ENCODE measurements around the gene TSSC4.
A peak's percentile ranks its signal among the peaks of the same experiment; 100 is the strongest.

Gene TSSC4

DNA sequence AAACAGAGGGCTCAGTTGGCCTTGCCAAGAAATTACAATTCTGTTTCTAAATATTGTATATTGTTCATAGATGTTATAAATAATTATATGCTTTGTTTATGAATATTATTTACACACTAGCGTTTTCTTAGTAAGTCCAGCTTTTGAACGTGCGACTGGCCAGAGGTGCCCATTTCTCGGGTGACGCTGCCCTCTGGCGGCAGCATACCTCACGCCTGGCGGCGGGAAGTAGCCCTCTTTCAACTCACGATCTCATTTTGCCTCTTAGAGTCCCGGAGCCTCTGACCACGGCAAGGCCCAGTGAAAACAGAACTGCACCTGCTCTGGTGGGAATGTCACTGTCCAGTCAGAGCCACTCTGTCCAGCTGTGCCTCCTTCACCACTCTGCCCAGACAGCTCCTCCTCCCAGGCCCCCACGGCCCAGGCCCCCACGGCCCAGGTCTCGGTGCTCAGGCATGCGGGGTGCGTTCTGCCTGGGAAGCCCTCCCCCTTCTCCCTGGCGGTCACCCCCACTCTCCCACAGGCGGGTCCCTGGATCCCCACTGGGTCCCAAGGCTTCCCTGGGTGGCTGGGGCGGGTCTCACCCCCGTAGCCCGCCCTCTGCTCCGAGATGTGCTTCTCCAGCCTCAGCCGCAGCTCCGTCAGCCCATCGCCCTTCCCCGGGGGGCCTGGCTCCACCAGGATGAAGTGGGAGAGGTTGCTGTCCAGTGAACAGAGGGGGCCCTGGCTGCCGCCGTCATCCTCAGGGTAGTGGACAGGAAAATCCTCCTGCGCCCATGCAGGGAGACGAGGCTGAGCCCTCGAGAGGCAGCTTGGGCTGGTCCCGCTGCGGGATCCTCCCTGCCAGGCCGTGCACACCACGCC is 19.3 kb downstream of the TSSC4 start:
- Histone ChIP-seq H3K27ac (ENCODE audit: extremely low read depth, low read depth, low read length) (no peak overlapping the region), H3K4me3 (ENCODE audit: low read depth, low read length) (no peak overlapping the region), H3K36me3 (ENCODE audit: control insufficient read depth in 2 of 2, insufficient read depth in 1 of 2, low read length in 2 of 2) (no peaks in the 10 kb centered on the region), H3K4me1 (ENCODE audit: control insufficient read depth, insufficient read depth, low read length) (no peaks in the 10 kb centered on the region), H3K9me3 (ENCODE audit: control insufficient read depth, insufficient read depth, low read depth, low read length) (no peaks in the 10 kb centered on the region)
- ChIA-PET POLR2A (interaction anchor here (1.1 to 2.2 kb wide), 4 partner anchors 19 to 114 kb away, joined by 3 to 19 read pairs (median 4); partner anchors contain the start of gene TSSC4), CTCF (interaction anchor here (0.6 to 11.2 kb wide), 48 partner anchors 9 to 719 kb away, joined by 3 to 297 read pairs (median 6); partner anchors contain the start of genes C11orf21, CD81, TSPAN32 and TSSC4)
- TF ChIP-seq ZNF473 (tag by site-specific recombination; IDR thresholded peaks at IDR 0.05) (no peak), ZNF654 (tag by site-specific recombination; IDR thresholded peaks at IDR 0.05; ENCODE audit: low read depth) (peak; percentile 61)
- TF ChIP-seq, protein P1, sequence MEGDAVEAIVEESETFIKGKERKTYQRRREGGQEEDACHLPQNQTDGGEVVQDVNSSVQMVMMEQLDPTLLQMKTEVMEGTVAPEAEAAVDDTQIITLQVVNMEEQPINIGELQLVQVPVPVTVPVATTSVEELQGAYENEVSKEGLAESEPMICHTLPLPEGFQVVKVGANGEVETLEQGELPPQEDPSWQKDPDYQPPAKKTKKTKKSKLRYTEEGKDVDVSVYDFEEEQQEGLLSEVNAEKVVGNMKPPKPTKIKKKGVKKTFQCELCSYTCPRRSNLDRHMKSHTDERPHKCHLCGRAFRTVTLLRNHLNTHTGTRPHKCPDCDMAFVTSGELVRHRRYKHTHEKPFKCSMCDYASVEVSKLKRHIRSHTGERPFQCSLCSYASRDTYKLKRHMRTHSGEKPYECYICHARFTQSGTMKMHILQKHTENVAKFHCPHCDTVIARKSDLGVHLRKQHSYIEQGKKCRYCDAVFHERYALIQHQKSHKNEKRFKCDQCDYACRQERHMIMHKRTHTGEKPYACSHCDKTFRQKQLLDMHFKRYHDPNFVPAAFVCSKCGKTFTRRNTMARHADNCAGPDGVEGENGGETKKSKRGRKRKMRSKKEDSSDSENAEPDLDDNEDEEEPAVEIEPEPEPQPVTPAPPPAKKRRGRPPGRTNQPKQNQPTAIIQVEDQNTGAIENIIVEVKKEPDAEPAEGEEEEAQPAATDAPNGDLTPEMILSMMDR (tag by site-specific recombination; IDR thresholded peaks at IDR 0.05) = peak; percentile 56

DNA sequence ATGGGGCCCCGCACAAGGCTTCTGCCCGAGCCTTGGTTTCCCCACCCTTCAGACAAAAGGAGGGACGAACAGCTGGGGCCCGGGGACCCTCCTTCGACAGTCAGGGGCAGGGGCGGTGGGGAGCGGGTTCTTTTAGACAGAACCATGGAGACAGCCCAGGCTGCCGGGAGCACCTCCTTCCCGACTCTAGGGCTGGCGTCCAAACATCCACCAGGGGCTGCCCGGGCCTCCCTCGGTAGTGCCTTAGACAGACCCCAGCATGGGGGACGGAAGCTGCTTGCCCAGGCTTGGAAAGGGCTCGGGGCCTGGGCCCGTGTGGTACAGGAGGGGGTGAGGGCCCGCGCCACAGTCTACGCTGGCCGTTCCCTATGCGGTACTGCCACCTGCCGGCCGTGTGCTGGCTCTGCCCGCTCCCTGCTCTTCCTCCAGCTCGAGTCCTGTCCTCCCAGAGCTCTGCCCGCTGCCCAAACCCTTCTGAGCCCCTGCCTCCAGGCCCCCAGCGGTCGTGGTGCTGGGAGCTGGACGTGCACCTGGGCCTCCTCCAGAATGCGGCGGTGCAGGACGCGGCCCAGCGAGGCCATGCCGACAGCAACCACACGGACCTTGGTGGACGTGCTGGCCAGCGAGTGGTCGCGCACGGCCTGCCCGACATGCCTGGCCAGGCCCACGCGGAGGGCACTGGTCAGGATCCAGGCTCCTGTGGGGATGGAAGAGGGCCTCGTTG is 20.1 kb downstream of the TSSC4 start:
- Histone ChIP-seq H3K9me3 (ENCODE audit: control insufficient read depth, insufficient read depth, low read depth, low read length) (no peaks in the 10 kb centered on the region), H3K4me3 (ENCODE audit: low read depth, low read length) (no peak overlapping the region), H3K36me3 (ENCODE audit: control insufficient read depth in 2 of 2, insufficient read depth in 1 of 2, low read length in 2 of 2) (no peaks in the 10 kb centered on the region), H3K27ac (ENCODE audit: extremely low read depth, low read depth, low read length) (no peak overlapping the region), H3K4me1 (ENCODE audit: control insufficient read depth, insufficient read depth, low read length) (no peaks in the 10 kb centered on the region)
- POLR2A ChIA-PET = interaction anchor here (1.1 to 2.2 kb wide), 3 partner anchors 20 to 115 kb away, joined by 4 to 19 read pairs (median 5); partner anchors contain the start of gene TSSC4
- CTCF ChIA-PET = interaction anchor here (0.6 to 11.2 kb wide), 53 partner anchors 11 to 720 kb away, joined by 3 to 297 read pairs (median 5); partner anchors contain the start of genes C11orf21, CD81, TSPAN32 and TSSC4
- TF ChIP-seq ZBTB48 (tag by site-specific recombination; IDR thresholded peaks at IDR 0.05) (peak; percentile 26; the same call in 1 of the 2 replicates), ZNF473 (tag by site-specific recombination; IDR thresholded peaks at IDR 0.05) (no peak), ZNF37A (tag by site-specific recombination; IDR thresholded peaks at IDR 0.05) (no peak), ZNF2 (tag by site-specific recombination; IDR thresholded peaks at IDR 0.05) (0 out of 2 replicates have a peak, but pooled peaks have one; percentile 38), ZNF76 (tag by site-specific recombination; IDR thresholded peaks at IDR 0.05; ENCODE audit: borderline replicate concordance, low read depth) (no peak), ZNF654 (tag by site-specific recombination; IDR thresholded peaks at IDR 0.05; ENCODE audit: low read depth) (peak; percentile 74), HOXA7 (CRISPR knock-in tag; IDR thresholded peaks at IDR 0.05; ENCODE audit: borderline replicate concordance) (no peak), ZFHX2 (tag by site-specific recombination; conservative IDR thresholded peaks at IDR 0.05) (no peak), ZNF426 (tag by site-specific recombination; IDR thresholded peaks at IDR 0.05) (no peak), GLIS1 (tag by site-specific recombination; IDR thresholded peaks at IDR 0.05) (peak; percentile 23; the same call in 1 of the 2 replicates), SCRT2 (tag by site-specific recombination; IDR thresholded peaks at IDR 0.05) (no peak), ZBTB17 (tag by site-specific recombination; IDR thresholded peaks at IDR 0.05) (0 out of 2 replicates have a peak, but pooled peaks have one; percentile 18), ZIC2 (tag by site-specific recombination; IDR thresholded peaks at IDR 0.05) (peak; percentile 10; the same call in 1 of the 2 replicates)
- TF ChIP-seq, protein P2, sequence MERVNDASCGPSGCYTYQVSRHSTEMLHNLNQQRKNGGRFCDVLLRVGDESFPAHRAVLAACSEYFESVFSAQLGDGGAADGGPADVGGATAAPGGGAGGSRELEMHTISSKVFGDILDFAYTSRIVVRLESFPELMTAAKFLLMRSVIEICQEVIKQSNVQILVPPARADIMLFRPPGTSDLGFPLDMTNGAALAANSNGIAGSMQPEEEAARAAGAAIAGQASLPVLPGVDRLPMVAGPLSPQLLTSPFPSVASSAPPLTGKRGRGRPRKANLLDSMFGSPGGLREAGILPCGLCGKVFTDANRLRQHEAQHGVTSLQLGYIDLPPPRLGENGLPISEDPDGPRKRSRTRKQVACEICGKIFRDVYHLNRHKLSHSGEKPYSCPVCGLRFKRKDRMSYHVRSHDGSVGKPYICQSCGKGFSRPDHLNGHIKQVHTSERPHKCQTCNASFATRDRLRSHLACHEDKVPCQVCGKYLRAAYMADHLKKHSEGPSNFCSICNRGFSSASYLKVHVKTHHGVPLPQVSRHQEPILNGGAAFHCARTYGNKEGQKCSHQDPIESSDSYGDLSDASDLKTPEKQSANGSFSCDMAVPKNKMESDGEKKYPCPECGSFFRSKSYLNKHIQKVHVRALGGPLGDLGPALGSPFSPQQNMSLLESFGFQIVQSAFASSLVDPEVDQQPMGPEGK (tag by site-specific recombination; IDR thresholded peaks at IDR 0.05) = peak; percentile 50; the same call in 1 of the 2 replicates
- TF ChIP-seq, protein P3, sequence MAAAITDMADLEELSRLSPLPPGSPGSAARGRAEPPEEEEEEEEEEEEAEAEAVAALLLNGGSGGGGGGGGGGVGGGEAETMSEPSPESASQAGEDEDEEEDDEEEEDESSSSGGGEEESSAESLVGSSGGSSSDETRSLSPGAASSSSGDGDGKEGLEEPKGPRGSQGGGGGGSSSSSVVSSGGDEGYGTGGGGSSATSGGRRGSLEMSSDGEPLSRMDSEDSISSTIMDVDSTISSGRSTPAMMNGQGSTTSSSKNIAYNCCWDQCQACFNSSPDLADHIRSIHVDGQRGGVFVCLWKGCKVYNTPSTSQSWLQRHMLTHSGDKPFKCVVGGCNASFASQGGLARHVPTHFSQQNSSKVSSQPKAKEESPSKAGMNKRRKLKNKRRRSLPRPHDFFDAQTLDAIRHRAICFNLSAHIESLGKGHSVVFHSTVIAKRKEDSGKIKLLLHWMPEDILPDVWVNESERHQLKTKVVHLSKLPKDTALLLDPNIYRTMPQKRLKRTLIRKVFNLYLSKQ (tag by site-specific recombination; IDR thresholded peaks at IDR 0.05; ENCODE audit: borderline replicate concordance) = no peak
- TF ChIP-seq, protein P4, sequence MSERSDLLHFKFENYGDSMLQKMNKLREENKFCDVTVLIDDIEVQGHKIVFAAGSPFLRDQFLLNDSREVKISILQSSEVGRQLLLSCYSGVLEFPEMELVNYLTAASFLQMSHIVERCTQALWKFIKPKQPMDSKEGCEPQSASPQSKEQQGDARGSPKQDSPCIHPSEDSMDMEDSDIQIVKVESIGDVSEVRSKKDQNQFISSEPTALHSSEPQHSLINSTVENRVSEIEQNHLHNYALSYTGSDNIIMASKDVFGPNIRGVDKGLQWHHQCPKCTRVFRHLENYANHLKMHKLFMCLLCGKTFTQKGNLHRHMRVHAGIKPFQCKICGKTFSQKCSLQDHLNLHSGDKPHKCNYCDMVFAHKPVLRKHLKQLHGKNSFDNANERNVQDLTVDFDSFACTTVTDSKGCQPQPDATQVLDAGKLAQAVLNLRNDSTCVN (tag by site-specific recombination; optimal IDR thresholded peaks at IDR 0.05) = peak; percentile 15
- TF ChIP-seq, protein P1 (tag by site-specific recombination; IDR thresholded peaks at IDR 0.05) = peak; percentile 90
- TF ChIP-seq, protein P5, sequence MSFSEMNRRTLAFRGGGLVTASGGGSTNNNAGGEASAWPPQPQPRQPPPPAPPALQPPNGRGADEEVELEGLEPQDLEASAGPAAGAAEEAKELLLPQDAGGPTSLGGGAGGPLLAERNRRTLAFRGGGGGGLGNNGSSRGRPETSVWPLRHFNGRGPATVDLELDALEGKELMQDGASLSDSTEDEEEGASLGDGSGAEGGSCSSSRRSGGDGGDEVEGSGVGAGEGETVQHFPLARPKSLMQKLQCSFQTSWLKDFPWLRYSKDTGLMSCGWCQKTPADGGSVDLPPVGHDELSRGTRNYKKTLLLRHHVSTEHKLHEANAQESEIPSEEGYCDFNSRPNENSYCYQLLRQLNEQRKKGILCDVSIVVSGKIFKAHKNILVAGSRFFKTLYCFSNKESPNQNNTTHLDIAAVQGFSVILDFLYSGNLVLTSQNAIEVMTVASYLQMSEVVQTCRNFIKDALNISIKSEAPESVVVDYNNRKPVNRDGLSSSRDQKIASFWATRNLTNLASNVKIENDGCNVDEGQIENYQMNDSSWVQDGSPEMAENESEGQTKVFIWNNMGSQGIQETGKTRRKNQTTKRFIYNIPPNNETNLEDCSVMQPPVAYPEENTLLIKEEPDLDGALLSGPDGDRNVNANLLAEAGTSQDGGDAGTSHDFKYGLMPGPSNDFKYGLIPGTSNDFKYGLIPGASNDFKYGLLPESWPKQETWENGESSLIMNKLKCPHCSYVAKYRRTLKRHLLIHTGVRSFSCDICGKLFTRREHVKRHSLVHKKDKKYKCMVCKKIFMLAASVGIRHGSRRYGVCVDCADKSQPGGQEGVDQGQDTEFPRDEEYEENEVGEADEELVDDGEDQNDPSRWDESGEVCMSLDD (tag by site-specific recombination; IDR thresholded peaks at IDR 0.05) = peak; percentile 58; the same call in 1 of the 2 replicates
